Activated T-cell treated with anti-CD3 and anti-CD28 coated beads, Interleukin-2, amount 50 U/mL, for 72 hours (primary cell): Measurements from ENCODE around the gene RUFY1. TPM values are rescaled to one million over a fixed set of nuclear protein-coding genes. Genes with fewer than 3 reads are reported as not detected.
"Not testable (repeated sequence)": the region's sequence is repeated elsewhere in the genome, so short reads cannot be mapped to it uniquely, and the experiment has no call there.

Source experiments
- ATAC-seq, 2 donors: fragments of 150-1000 bp; cut with Tn5 transposase; replicated peaks in 1 of 2; 2 replicates each; pipeline ENCODE4 v1.10.0; 2021; ENCODE audit warnings: moderate library complexity in 2 of 2, mild to moderate bottlenecking in 1 of 2
- DNase-seq, 2 donors: peaks; one replicate each; pipeline ENCODE4 v3.0.0; 2021 to 2022; ENCODE audit warnings: mixed read lengths in 1 of 2
- H3K27ac Mint-ChIP-seq: one replicate; pipeline ENCODE4 v1.8.0; 2022; ENCODE audit warnings: mild to moderate bottlenecking, moderate library complexity, mixed read lengths
- H3K27me3 Mint-ChIP-seq: one replicate; pipeline ENCODE4 v1.8.0; 2022; ENCODE audit warnings: low read depth, mixed read lengths
- H3K36me3 Mint-ChIP-seq, 2 donors: one replicate each; pipeline ENCODE4 v1.8.0; 2022; ENCODE audit warnings: mixed read lengths in 2 of 2, mild to moderate bottlenecking in 1 of 2; ENCODE audit not compliant: insufficient read depth in 2 of 2
- H3K4me1 Mint-ChIP-seq: one replicate; pipeline ENCODE4 v1.8.0; 2022; ENCODE audit warnings: low read depth, mixed read lengths
- H3K4me3 Mint-ChIP-seq, 2 donors: one replicate each; pipeline ENCODE4 v1.8.0; 2022; ENCODE audit warnings: mild to moderate bottlenecking in 2 of 2, mixed read lengths in 2 of 2, moderate library complexity in 2 of 2
- H3K9me3 Mint-ChIP-seq, 2 donors: one replicate each; pipeline ENCODE4 v1.8.0; 2022; ENCODE audit warnings: mixed read lengths in 2 of 2
- total RNA-seq, 2 donors: library from RNA; stranded (reverse); gene quantifications; one replicate each; pipeline ENCODE4 v1.2.3, GENCODE V29; 2022

The RUFY1 gene
- total RNA-seq, 2 donors from 2014 or later, result 32.0 to 37.9 TPM

DNA sequence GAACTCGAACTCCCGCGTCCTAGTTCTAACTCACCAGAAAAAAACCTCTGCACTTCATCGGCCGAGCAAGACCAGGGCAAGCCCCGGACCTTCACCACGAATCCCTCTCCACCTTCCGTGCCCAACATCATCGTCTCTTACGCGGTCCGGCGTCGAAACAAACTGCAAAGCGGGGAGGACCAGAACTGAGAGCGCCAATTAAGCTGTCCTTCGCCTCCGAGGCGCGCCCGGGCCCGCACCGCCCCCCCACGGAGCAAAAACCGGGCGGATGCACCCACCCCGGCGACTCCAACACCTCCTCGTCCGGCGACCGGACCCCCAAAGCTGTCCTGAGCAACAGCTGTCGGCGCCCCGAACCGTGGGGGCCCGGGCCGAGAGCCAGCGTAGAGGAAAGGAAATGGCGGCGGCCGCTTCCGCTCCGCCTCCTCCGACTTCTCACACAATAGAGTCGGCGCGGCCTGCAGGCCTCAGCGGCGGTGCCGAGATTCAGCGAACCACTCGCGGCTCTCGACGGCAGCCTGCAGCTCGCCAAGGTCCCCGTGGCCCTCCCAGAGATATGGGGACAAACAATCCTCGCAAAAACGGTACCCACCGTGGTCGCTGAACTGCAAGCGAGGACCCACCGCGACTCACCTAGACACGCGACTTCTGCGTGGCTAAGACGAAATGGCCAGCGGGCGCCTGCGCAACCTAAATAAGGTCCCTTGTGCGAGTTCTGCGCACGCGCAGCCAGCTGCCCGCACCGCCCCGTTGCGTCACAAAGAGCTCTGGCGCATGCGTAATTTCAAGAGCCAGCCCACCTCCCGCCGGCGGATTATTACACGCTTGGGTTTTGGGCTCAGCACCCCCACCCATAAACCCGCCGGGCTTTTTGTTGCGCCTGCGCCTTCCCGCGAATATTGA lies 72.9 kb downstream of the RUFY1 start, which contains the start of gene HNRNPH1:
Gene HNRNPH1 (minus strand): TSS at position 669 of the 903 bp plus-strand sequence. CDS start 538 bp downstream, at position 131.
- H3K27me3 Mint-ChIP-seq, result no peaks in the 10 kb centered on the region
- H3K4me1 Mint-ChIP-seq, result peaks cover 57% of the 10 kb centered on the region
- H3K27ac Mint-ChIP-seq, result peak within 1 kb of the TSS; percentile 100
- peak within 1 kb of the TSS; percentile 97 to 100 for H3K4me3 Mint-ChIP-seq
- ATAC-seq (peak; percentile 73 to 75), DNase-seq (peak; percentile 97 to 98)
- no peaks in the 10 kb centered on the region for H3K9me3 Mint-ChIP-seq
- peaks cover 30 to 46% of the 10 kb centered on the region in 2 donors for H3K36me3 Mint-ChIP-seq

DNA sequence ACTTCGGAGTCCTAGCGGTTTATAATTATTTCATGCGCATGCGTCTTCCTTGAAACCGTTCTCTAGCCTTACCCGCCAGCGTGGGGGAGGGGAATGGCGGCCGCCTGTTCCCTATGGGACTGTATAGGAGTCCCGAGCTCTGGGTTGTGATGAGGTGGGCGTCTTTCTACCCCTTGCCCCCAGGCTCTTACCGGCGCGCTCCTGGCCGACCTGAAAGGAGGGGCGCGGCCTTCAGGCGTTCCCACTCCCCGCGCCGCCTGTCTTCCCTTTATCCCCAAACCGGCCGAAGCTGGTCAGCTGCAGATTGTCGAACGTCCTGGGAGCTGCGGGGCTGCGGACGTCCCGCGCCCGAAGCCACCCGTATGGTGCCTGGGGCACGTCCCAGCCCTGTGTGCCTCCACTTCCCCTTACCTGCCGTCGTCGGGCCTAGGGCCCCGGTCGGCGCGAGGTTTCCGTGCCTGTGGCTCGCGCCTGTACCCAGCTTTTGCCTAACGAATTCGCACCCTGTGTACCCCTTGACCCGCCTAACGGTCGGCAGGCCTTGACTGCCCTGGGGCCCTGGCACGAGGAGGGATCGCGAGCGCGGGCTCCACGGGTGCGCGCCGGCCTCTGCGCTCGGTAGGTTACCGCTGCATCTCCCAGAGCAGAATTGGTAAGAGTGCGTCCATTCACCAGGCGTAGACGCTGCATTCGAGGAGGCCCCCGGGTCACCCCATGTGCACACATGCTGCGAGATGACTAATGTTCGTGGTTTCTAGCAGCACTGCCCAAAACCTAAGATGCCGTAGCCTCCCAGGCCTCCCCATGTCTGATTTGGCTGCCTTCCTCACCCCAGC lies 73.8 kb downstream of the RUFY1 start:
- peak overlapping the region; percentile 97 to 100 for H3K4me3 Mint-ChIP-seq
- no peaks in the 10 kb centered on the region for H3K9me3 Mint-ChIP-seq
- peaks cover 49% of the 10 kb centered on the region for H3K4me1 Mint-ChIP-seq
- peak overlapping the region; percentile 99 for H3K27ac Mint-ChIP-seq
- peak; percentile 76 to 79 for DNase-seq
- peak; percentile 53 to 56 for ATAC-seq
- peaks cover 29 to 41% of the 10 kb centered on the region in 2 donors for H3K36me3 Mint-ChIP-seq
- no peaks in the 10 kb centered on the region for H3K27me3 Mint-ChIP-seq

DNA sequence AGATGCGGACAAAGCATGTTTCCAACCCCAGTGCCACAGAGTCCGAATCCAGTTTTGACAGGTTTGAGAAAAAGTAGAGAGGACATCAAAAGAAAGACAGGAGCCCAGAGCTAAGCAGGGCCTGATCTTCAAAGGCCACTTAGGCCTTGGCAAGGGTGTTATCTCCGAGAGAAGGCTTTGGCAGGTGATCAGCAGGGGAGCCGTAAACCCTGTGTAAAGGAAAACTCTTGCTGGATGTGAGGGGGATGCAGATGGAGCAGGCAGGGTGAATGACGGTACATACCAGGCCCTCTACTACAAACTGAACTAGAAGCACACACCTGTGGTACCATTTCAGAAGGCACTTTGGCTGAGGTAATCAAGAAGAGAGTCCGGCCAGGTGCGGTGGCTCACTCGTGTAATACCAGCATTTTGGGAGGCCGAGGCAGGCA lies 74.5 kb downstream of the RUFY1 start:
- peak overlapping the region; percentile 97 to 100 for H3K4me3 Mint-ChIP-seq
- no peaks in the 10 kb centered on the region for H3K9me3 Mint-ChIP-seq
- H3K4me1 Mint-ChIP-seq, result peaks cover 41% of the 10 kb centered on the region
- no peak for ATAC-seq
- peak overlapping the region; percentile 99 for H3K27ac Mint-ChIP-seq
- peaks cover 27 to 33% of the 10 kb centered on the region in 2 donors for H3K36me3 Mint-ChIP-seq
- no peaks in the 10 kb centered on the region for H3K27me3 Mint-ChIP-seq
- DNase-seq, result no peak

DNA sequence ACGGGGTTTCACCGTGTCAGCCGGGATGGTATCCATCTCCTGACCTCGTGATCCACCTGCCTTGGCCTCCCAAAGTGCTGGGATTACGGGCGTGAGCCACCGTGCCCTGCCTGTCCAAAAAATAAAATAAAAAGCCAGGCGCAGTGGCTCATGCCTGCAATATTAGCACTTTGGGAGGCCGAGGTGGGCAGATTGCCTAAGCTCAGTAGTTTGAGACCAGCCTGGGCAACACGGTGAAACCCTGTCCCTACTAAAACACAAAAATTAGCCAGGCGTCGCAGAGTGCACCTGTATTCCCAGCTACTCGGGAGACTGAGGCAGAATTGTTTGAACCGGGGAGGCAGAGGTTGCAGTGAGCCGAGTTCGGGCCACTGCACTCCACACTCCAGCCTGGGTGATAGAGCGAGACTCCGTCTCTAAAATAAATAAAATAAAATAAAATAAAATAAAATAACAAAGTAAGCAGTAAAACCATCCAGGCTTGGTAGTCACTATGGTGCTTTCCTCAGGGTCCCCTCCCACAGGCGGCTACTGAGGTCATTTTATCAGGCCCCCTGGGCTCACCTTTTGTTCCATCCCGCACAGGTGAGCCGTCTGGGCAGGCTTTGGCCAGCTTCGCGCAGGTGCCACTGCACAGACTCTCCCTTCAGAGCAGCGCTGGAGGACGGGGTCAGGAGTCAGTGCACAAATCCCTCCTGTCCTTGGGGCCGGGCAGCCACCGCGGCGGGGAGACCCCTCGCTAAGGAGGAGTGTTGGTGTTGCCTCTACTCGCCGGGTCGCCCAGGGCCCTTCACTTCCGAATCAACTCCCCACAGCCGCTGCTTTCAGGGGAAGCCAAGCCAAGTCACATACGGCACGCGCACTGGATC lies 83.4 kb downstream of the RUFY1 start:
- H3K9me3 Mint-ChIP-seq, H3K27ac Mint-ChIP-seq, H3K36me3 Mint-ChIP-seq, H3K4me1 Mint-ChIP-seq, DNase-seq, H3K27me3 Mint-ChIP-seq: not testable (repeated sequence)
- peak; percentile 75 to 76 for ATAC-seq
- H3K4me3 Mint-ChIP-seq, result peak overlapping the region in 1 of 2 donors; percentile 36

DNA sequence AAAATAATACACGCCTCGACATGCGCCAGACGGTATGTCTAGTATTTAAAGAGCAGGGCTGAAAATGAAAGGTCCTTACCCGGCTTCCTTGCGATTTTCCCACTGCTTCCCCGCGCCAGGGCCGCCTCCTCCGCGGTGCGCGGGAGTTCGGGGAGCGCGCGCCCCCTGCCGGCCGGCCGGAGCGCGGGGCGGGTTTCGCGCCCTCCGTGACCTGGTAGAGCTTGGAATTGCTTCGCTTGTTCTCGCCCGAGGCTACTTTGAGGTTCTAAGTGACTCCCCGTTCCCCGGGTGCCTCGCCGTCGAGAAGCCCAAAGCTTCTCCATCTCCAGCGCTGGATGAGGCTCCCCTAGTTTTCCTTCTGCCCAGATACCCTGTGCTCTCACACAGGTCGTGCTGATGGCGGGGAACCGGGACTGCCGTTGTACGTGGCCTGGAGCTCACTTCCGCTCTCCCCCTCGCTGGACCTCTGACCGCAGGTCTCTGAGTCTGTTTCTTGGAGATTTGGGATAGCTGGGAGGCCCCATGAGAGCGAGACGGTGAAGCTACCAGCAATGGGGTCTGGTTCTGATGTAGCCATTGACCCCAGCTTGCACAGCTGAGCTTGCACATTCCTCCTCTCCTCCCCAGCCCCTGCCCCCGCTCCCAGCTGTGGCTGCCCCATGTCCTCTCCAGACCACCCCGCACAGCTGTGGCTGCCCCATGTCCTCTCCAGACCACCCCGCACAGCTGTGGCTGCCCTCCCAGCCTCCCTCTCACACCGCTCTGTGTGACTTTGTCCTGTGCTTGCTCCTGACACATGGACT lies 84.2 kb downstream of the RUFY1 start:
- H3K36me3 Mint-ChIP-seq, DNase-seq, H3K9me3 Mint-ChIP-seq, H3K4me3 Mint-ChIP-seq, H3K27ac Mint-ChIP-seq, H3K4me1 Mint-ChIP-seq, H3K27me3 Mint-ChIP-seq: not testable (repeated sequence)
- peak; percentile 97 to 98 for ATAC-seq

DNA sequence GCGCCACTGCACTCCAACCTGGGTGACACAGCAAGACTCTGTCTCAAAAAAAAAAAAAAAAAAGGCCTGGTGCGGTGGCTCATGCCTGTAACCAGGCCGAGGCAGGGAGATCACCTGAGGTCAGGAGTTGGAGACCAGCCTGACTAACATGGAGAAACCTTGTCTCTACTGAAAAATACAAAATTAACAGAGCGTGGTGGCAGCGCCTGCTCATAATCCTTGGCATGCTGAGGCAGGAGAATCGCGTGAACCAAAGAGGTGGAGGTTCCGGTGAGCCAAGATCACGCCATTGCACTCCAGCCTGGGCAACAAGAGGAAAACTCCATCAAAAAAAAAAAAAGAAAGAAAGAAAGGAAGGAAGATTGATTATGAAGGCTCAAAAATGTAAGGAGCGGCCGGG lies 88.9 kb downstream of the RUFY1 start:
- H3K4me3 Mint-ChIP-seq, DNase-seq, H3K9me3 Mint-ChIP-seq, H3K4me1 Mint-ChIP-seq, ATAC-seq, H3K36me3 Mint-ChIP-seq, H3K27ac Mint-ChIP-seq, H3K27me3 Mint-ChIP-seq: not testable (repeated sequence)

DNA sequence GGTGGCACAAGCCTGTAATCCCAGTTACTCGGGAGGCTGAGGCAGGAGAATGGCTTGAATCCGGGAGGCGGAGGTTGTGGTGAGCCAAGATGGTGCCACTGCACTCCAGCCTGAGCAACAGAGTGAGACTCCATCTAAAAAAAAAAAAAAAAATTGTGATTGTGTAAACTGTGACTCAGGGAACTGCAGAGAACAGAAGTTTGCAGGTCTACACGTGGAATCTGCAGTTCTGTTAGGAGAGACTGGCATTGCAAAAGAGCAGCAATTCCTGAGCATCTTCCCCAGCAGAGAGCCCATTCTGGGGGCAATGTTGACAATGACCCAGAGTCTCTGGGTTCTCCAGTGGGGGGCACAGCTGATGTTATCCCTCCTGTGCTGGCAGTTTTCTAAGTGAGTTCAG lies 91.4 kb downstream of the RUFY1 start:
- not testable (repeated sequence) for H3K9me3 Mint-ChIP-seq, H3K4me1 Mint-ChIP-seq, H3K27me3 Mint-ChIP-seq, DNase-seq, H3K4me3 Mint-ChIP-seq, H3K36me3 Mint-ChIP-seq, H3K27ac Mint-ChIP-seq, ATAC-seq

DNA sequence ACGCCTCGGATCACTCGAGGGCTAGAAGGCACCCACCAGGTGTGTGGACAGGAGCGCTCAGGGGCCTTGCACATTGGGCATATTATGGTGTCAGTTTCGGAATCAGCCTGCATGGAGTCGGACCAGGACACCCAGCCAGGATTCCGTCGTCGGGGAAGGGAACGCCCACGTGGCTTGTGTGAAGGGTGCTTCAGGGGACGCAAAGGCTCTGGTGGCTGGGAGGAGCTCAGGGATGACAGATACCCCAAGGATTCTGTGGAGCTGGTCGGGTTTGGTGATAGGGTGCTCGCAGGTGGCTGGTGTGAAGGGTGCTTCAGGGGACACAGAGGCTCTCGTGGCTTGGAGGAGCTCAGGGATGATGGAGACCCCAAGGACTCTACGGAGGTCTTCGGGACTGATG lies 92.3 kb downstream of the RUFY1 start:
- not testable (repeated sequence) for H3K36me3 Mint-ChIP-seq, ATAC-seq, H3K4me1 Mint-ChIP-seq, H3K4me3 Mint-ChIP-seq, DNase-seq, H3K27me3 Mint-ChIP-seq, H3K9me3 Mint-ChIP-seq, H3K27ac Mint-ChIP-seq

DNA sequence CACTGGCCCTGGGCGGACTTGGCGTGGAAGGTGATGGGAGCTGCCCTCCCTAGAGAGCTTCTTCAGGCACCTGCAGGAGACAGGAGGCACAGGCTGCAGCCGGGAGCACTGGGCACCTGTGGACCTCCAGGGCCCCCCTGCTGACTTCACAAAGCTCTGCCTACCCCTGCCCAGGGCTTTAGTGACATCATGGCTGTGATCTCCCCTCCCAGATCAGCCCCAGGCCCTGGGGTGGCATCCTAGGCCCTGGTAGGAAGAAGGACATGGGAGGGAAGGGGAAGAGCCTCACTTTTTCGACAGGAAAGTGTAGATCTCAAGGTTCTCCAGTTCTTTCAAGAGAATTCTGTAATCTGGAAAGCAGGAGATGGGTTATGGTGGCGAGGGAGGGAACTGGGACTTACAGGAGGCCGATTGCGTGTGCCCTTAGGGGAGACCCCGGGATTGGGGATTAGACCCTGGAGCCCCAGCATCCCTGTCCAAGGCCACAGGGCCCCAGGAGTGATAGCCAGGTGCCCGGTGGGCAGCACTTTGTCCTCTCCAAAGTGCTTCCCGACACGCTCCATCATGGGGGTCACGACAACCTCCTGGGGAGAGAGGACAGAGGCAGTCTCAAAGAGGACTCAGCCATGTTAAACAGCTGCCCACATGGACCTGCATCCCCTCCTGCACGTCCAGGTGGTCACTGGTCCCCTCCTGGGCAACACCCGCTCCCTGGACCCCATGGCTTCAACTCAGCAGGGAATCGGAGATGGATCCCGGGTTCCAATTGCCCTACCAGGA lies 93.0 kb downstream of the RUFY1 start:
- H3K4me1 Mint-ChIP-seq, H3K36me3 Mint-ChIP-seq, DNase-seq, H3K4me3 Mint-ChIP-seq, H3K27me3 Mint-ChIP-seq, H3K27ac Mint-ChIP-seq, ATAC-seq, H3K9me3 Mint-ChIP-seq: not testable (repeated sequence)

DNA sequence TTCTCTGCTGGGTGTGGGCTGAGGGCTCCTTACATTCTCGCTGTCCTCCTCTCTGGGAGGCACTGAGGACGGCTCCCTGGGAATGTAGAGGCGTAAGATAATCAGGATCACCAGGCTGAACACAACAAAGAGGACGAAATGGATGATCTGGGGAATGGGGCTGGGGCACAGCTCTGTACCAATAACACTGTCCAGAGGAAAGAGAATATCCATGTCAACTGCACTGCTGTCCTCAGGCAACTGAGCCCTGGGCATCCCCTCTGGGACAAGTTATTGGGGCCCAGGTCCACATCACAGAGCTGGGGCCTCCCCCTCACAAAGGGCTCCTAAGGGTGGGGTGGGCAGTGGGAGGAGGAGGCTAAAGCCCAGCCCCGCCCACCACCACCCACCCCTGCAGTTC lies 94.4 kb downstream of the RUFY1 start:
- not testable (repeated sequence) for H3K9me3 Mint-ChIP-seq, DNase-seq, ATAC-seq, H3K4me1 Mint-ChIP-seq, H3K27me3 Mint-ChIP-seq, H3K36me3 Mint-ChIP-seq, H3K4me3 Mint-ChIP-seq, H3K27ac Mint-ChIP-seq

DNA sequence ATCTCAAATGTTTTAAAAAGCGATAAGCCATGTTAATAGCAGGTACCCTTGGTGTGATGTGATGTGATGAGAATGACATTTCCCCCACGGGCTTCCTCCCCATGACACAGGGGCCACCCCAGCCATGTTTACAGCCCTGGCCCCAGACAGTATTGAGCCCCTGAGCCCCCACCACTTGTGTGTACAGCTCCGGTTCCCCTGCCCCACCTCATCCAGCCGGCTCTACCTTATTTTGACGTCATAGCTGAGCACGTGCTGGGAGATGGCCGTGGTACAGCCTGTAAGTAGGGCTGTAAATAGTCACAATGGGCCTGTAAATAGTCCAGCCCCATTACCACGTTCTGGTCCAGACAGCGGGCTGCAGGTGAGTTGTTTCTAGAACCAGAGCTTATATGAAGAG lies 98.1 kb downstream of the RUFY1 start:
- Mint-ChIP-seq H3K4me3 (no peak overlapping the region), H3K27ac (no peak overlapping the region), H3K36me3 (no peaks in the 10 kb centered on the region), H3K4me1 (no peaks in the 10 kb centered on the region), H3K9me3 (no peaks in the 10 kb centered on the region), H3K27me3 (no peaks in the 10 kb centered on the region)
- DNase-seq (no peak), ATAC-seq (no peak)
